ENCODE results near the gene DHX35.

DNA sequence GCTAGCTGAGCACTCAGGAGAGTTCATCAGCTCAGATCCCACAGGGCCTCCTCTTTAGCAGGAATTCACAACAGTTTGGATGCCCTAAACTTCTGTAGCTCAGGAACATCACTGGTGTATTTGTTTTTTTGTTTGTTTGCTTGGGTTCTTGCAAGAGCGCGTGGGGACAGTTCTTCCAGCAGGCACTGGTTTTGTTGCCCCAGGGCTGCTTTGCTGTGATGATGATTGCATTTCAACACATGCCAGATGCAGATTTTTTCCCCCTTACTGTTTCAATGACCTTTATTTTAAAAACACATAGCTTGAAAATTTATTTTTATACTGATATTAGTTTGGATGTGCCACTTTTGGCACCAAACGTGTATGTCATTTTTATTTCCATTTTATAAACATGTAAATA is 77.1 kb downstream of the DHX35 start:
- TF ChIP-seq, protein P1, sequence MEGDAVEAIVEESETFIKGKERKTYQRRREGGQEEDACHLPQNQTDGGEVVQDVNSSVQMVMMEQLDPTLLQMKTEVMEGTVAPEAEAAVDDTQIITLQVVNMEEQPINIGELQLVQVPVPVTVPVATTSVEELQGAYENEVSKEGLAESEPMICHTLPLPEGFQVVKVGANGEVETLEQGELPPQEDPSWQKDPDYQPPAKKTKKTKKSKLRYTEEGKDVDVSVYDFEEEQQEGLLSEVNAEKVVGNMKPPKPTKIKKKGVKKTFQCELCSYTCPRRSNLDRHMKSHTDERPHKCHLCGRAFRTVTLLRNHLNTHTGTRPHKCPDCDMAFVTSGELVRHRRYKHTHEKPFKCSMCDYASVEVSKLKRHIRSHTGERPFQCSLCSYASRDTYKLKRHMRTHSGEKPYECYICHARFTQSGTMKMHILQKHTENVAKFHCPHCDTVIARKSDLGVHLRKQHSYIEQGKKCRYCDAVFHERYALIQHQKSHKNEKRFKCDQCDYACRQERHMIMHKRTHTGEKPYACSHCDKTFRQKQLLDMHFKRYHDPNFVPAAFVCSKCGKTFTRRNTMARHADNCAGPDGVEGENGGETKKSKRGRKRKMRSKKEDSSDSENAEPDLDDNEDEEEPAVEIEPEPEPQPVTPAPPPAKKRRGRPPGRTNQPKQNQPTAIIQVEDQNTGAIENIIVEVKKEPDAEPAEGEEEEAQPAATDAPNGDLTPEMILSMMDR (IDR thresholded peaks at IDR 0.05), result no peak
- no peak for TF ChIP-seq POLR2A (IDR thresholded peaks at IDR 0.05)
- TF ChIP-seq POLR2AphosphoS5 (IDR thresholded peaks at IDR 0.05), result no peak
- TF ChIP-seq EP300 (IDR thresholded peaks at IDR 0.05), result no peak
